GM12878 (cell line): ENCODE data around the gene KRTAP5-2. TPM values are rescaled to one million over a fixed set of nuclear protein-coding genes. Genes with fewer than 3 reads are reported as not detected.
A peak's percentile ranks its signal among the peaks of the same experiment; 100 is the strongest.

ENCODE experiments used
- ATAC-seq: fragments of 200-7000 bp; cut with Tn5 transposase; 3 replicates; pipeline ENCODE4 v1.9.1; 2020; ENCODE audit warnings: mild to moderate bottlenecking, moderate library complexity
- BruUV-seq: library from RNA; stranded (reverse); fragments of 400-500 nt; replicated peaks from 2 replicates; lab custom pipeline; 2021; lab: Mats Ljungman, UMichigan
- CTCF ChIA-PET: fragments of 300-600 bp; sonication (Branson Sonifier 250); formaldehyde crosslinking; extraction: SDS; loops from one replicate; lab custom pipeline; 2021; ENCODE audit warnings: inconsistent platforms; lab: Yijun Ruan, JAX
- POLR2A ChIA-PET: fragments of 350-600 bp; formaldehyde crosslinking; extraction: SDS; loops from one replicate; lab custom pipeline; 2021; ENCODE audit warnings: inconsistent platforms; lab: Charles Lee
- RAD21 ChIA-PET: fragments of 300-600 bp; sonication (Branson Sonifier 250); formaldehyde crosslinking; loops from one replicate; lab custom pipeline; 2023; ENCODE audit warnings: antibody characterized with exemption; ENCODE audit not compliant: unreplicated experiment; lab: Charles Lee
- SMC1A ChIA-PET: fragments of 300-600 bp; sonication (Branson Sonifier 250); formaldehyde crosslinking; loops from one replicate; lab custom pipeline; 2023; ENCODE audit not compliant: unreplicated experiment, uncharacterized antibody; lab: Charles Lee
- DNase-seq: peaks from one replicate; pipeline ENCODE4 v3.0.0-alpha.2; 2011; ENCODE audit warnings: low read depth, low spot score
- FAIRE-seq: peaks from 3 replicates; lab custom pipeline; 2011; peaks lifted over from hg19 to GRCh38; lab: Jason Lieb, UNC
- H2AFZ ChIP-seq: 2 replicates; pipeline ENCODE4 v1.6.0; 2011; ENCODE audit warnings: low read depth, low read length, control low read depth; ENCODE audit not compliant: control insufficient read depth
- H3K27ac ChIP-seq: 2 replicates; pipeline ENCODE4 v1.5.1; 2011; ENCODE audit warnings: control low read depth; ENCODE audit not compliant: control insufficient read depth, insufficient read depth
- H3K27me3 ChIP-seq, 2 experiments: replicated peaks in 1 of 2; 2 replicates each; pipeline versions ENCODE4 v1.6.0 to v1.6.1; 2011; ENCODE audit warnings: low read length in 1 of 2; ENCODE audit not compliant: control insufficient read depth in 2 of 2, insufficient read depth in 2 of 2
- H3K36me3 ChIP-seq, 2 experiments: 2 replicates each; pipeline ENCODE4 v1.5.1; 2011; ENCODE audit warnings: low read length in 1 of 2; ENCODE audit not compliant: control insufficient read depth in 2 of 2, insufficient read depth in 2 of 2
- H3K4me1 ChIP-seq: 2 replicates; pipeline ENCODE4 v1.6.1; 2011; ENCODE audit warnings: mild to moderate bottlenecking, low read length, moderate library complexity, mixed read lengths; ENCODE audit not compliant: control insufficient read depth, insufficient read depth
- H3K4me2 ChIP-seq: 2 replicates; pipeline ENCODE4 v1.6.0; 2011; ENCODE audit warnings: control low read depth; ENCODE audit not compliant: control insufficient read depth, insufficient read depth
- H3K4me3 ChIP-seq: fragments of 200-600 bp; sonication (generic); 2 replicates; pipeline ENCODE4 v1.5.1; 2016
- H3K79me2 ChIP-seq: 2 replicates; pipeline ENCODE4 v1.6.0; 2011; ENCODE audit warnings: low read length; ENCODE audit not compliant: control insufficient read depth, insufficient read depth
- H3K9ac ChIP-seq: 2 replicates; pipeline ENCODE4 v1.8.0; 2011; ENCODE audit warnings: low read length, control low read depth, mixed read lengths; ENCODE audit not compliant: control insufficient read depth, insufficient read depth
- H3K9me3 ChIP-seq: replicated peaks from 3 replicates; pipeline ENCODE4 v1.5.1; 2011; ENCODE audit warnings: mild to moderate bottlenecking, low read length; ENCODE audit not compliant: control insufficient read depth, insufficient read depth
- H4K20me1 ChIP-seq: 2 replicates; pipeline ENCODE4 v1.6.0; 2011; ENCODE audit not compliant: control insufficient read depth, insufficient read depth
- ATF7 ChIP-seq: fragments of 450-650 bp; IDR thresholded peaks from 2 replicates; pipeline ENCODE4 v1.6.1; 2016; ENCODE audit warnings: low read depth, mild to moderate bottlenecking
- NBN ChIP-seq: fragments of 450-650 bp; IDR thresholded peaks from 2 replicates; pipeline ENCODE4 v1.6.1; 2016
- NFYB ChIP-seq: IDR thresholded peaks from 2 replicates; pipeline ENCODE4 v1.6.1; 2011; ENCODE audit warnings: low read depth, mild to moderate bottlenecking, low read length, improper control_type of control experiment, moderate library complexity; ENCODE audit not compliant: insufficient read depth
- WGBS: methylation state at CpG from one replicate; pipeline ENCODE4 v1.1.6; 2016; ENCODE audit warnings: low lambda C conversion rate; ENCODE audit not compliant: insufficient replicate concordance, insufficient coverage; ENCODE audit errors: missing lambda C conversion rate; 5-methylcytosine and 5-hydroxymethylcytosine counted together
- in situ Hi-C: fragments of 300-500 bp; cut with MboI; formaldehyde crosslinking; loops from 9 replicates; pipeline ENCODE4 v1.14.3; 2018; ENCODE audit warnings: mixed read lengths
- intact Hi-C: fragments of 100-400 bp; cut with micrococcal nuclease; formaldehyde crosslinking; loops from one replicate; pipeline ENCODE4 v1.14.2; 2022; ENCODE audit not compliant: unreplicated experiment
- polyA plus RNA-seq, 11 experiments: library from polyadenylated mRNA; depleted of rRNA in 4 of 11; unstranded in 6 of 11; stranded (reverse) in 5 of 11; fragments of >200 nt; fragmentation: Nextera tagmentation in 4 of 11; fragmentation: Illumina TruSeq in 1 of 11; extraction: Ambion mirVana in 4 of 11; extraction: Trizol in 1 of 11; gene quantifications; 1 replicate in 1 of 11; 2 replicates in 10 of 11; pipeline versions ENCODE4 v1.2.1 to v1.2.3, GENCODE V29; 2011 to 2016; ENCODE audit warnings: inconsistent platforms in 2 of 11, missing spikeins in 2 of 11, low read depth in 1 of 11
- total RNA-seq, 4 experiments: library from RNA; depleted of rRNA in 3 of 4; stranded (reverse); fragments of >200 nt in 3 of 4; fragmentation: Illumina TruSeq in 1 of 4; extraction: Trizol in 1 of 4; gene quantifications; 2 replicates each; pipeline versions ENCODE4 v1.2.1 to v1.2.3, GENCODE V29; 2013 to 2021
- TF ChIP-seq, protein P1 (sequence below): IDR thresholded peaks from 2 replicates; pipeline ENCODE4 v1.6.1; 2012; ENCODE audit warnings: low read length, inconsistent platforms

Gene KRTAP5-2
- total and polyA plus RNA-seq, 10 of the 15 experiments (the other 5 are each of a cell fraction or from before 2014, with no cell fraction given) = not detected

- peaks cover 0 to 3% of the 10 kb centered on the region in 2 experiments; a peak in 2 of 4 replicates for H3K27me3 ChIP-seq
- FAIRE-seq (no peak), DNase-seq (no peak), ATAC-seq (peak; percentile 39; the same call in 2 of the 3 replicates)
- no peak overlapping the region for H3K4me2 ChIP-seq
- no peak overlapping the region for H3K9ac ChIP-seq
- ChIA-PET RAD21 (interaction anchor here (1.7 kb wide), 1 partner anchor 10 kb away, joined by 5 read pairs; no protein-coding TSS in a partner anchor), POLR2A (no interaction called here), CTCF (interaction anchor here (1.8 kb wide), 1 partner anchor 10 kb away, joined by 12 read pairs; no protein-coding TSS in a partner anchor), SMC1A (no interaction called here)
- intact Hi-C loops (no loop called here), in situ Hi-C loops (no loop called here)
- no peaks in the 10 kb centered on the region for H4K20me1 ChIP-seq
- no TSS peak for BruUV-seq
- 15% methylated on average over 16 of the region's 16 CpGs for WGBS
- no peaks in the 10 kb centered on the region for H3K9me3 ChIP-seq
- peak; percentile 67 for TF ChIP-seq NFYB
- TF ChIP-seq, protein P1, sequence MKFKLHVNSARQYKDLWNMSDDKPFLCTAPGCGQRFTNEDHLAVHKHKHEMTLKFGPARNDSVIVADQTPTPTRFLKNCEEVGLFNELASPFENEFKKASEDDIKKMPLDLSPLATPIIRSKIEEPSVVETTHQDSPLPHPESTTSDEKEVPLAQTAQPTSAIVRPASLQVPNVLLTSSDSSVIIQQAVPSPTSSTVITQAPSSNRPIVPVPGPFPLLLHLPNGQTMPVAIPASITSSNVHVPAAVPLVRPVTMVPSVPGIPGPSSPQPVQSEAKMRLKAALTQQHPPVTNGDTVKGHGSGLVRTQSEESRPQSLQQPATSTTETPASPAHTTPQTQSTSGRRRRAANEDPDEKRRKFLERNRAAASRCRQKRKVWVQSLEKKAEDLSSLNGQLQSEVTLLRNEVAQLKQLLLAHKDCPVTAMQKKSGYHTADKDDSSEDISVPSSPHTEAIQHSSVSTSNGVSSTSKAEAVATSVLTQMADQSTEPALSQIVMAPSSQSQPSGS = peak; percentile 65; the same call in 1 of the 2 replicates
- peak; percentile 77 for TF ChIP-seq ATF7
- TF ChIP-seq NBN = no peak
- no peak overlapping the region for H3K4me3 ChIP-seq
- no peak overlapping the region for H3K27ac ChIP-seq
- no peaks in the 10 kb centered on the region for H3K79me2 ChIP-seq
- no peaks in the 10 kb centered on the region for H3K36me3 ChIP-seq
- no peaks in the 10 kb centered on the region for H3K4me1 ChIP-seq
- no peak overlapping the region for H2AFZ ChIP-seq
These were observed 33.4 kb downstream of the KRTAP5-2 start for GRCh38 chr11:1564535-1565172.
